HG02840 (cell line): ENCODE measurements around the gene PRDX3.

Experiments used
- ATAC-seq: cut with Tn5 transposase; IDR thresholded peaks from one replicate; pipeline ENCODE4 v1.9.1; 2021; ENCODE audit warnings: mild to moderate bottlenecking, moderate library complexity, moderate number of reproducible peaks; ENCODE audit not compliant: unreplicated experiment, low FRiP score

The PRDX3 gene

GRCh38 chr10:119178372-119179119, at the start of gene PRDX3:
Gene PRDX3, minus strand, starts transcription at chr10:119178812. Its CDS starts 22 bp downstream, at chr10:119178790.
- peak; percentile 89 for ATAC-seq

- no peak for ATAC-seq
These were observed 49.2 kb upstream of the PRDX3 start for GRCh38 chr10:119227825-119228224.

- ATAC-seq = no peak
These were observed 46.6 kb upstream of the PRDX3 start for GRCh38 chr10:119225083-119225658.

GRCh38 chr10:119222966-119223386, 44.4 kb upstream of the PRDX3 start:
- no peak for ATAC-seq

GRCh38 chr10:119222537-119222936, 43.9 kb upstream of the PRDX3 start:
- no peak for ATAC-seq

- ATAC-seq = no peak
These were observed 43.1 kb upstream of the PRDX3 start for GRCh38 chr10:119221666-119222065.

GRCh38 chr10:119221201-119221600, 42.6 kb upstream of the PRDX3 start:
- ATAC-seq = no peak

GRCh38 chr10:119219871-119220270, 41.3 kb upstream of the PRDX3 start:
- no peak for ATAC-seq

- no peak for ATAC-seq
These were observed 39.4 kb upstream of the PRDX3 start for GRCh38 chr10:119217991-119218490.

GRCh38 chr10:119217401-119217800, 38.8 kb upstream of the PRDX3 start:
- ATAC-seq = no peak

GRCh38 chr10:119216127-119216526, 37.5 kb upstream of the PRDX3 start:
- ATAC-seq = no peak

- ATAC-seq = no peak
These were observed 36.8 kb upstream of the PRDX3 start for GRCh38 chr10:119215371-119215770.

GRCh38 chr10:119211625-119212441, 33.2 kb upstream of the PRDX3 start:
- no peak for ATAC-seq

- no peak for ATAC-seq
These were observed 32.6 kb upstream of the PRDX3 start for GRCh38 chr10:119211176-119211575.

GRCh38 chr10:119210633-119211032, 32.0 kb upstream of the PRDX3 start:
- no peak for ATAC-seq

GRCh38 chr10:119209736-119210355, 31.2 kb upstream of the PRDX3 start:
- ATAC-seq = no peak

- no peak for ATAC-seq
These were observed 30.6 kb upstream of the PRDX3 start for GRCh38 chr10:119209035-119209735.

- ATAC-seq = no peak
These were observed 29.9 kb upstream of the PRDX3 start for GRCh38 chr10:119208553-119208940.

GRCh38 chr10:119207713-119208552, 29.3 kb upstream of the PRDX3 start:
- peak; percentile 5 for ATAC-seq
